Thymus (tissue), 11 donors: ENCODE measurements around the gene MYZAP. TPM values are rescaled to one million over a fixed set of nuclear protein-coding genes. Genes with fewer than 3 reads are reported as not detected.

ENCODE experiments used
- DNase-seq, 9 donors: peaks; one replicate each; pipeline ENCODE4 v3.0.0-alpha.2; 2013; ENCODE audit warnings: low spot score in 9 of 9, low read depth in 6 of 9, missing footprints in 1 of 9
- H3K27ac ChIP-seq, 2 donors: one replicate each; pipeline ENCODE4 v1.5.1; 2013; ENCODE audit warnings: control low read depth in 1 of 2, low read depth in 1 of 2, low read length in 1 of 2, mild to moderate bottlenecking in 1 of 2, moderate library complexity in 1 of 2
- H3K27me3 ChIP-seq, 2 donors: one replicate each; pipeline ENCODE4 v1.5.1; 2013; ENCODE audit warnings: low read length in 1 of 2; ENCODE audit not compliant: control insufficient read depth in 2 of 2, insufficient read depth in 1 of 2
- H3K36me3 ChIP-seq, 2 donors: one replicate each; pipeline ENCODE4 v1.5.1; 2013; ENCODE audit warnings: low read length in 1 of 2, mild to moderate bottlenecking in 1 of 2, moderate library complexity in 1 of 2; ENCODE audit not compliant: control insufficient read depth in 2 of 2, insufficient read depth in 2 of 2
- H3K4me1 ChIP-seq, 2 donors: one replicate each; pipeline ENCODE4 v1.5.1; 2013; ENCODE audit warnings: low read length in 2 of 2; ENCODE audit not compliant: control insufficient read depth in 2 of 2, insufficient read depth in 2 of 2
- H3K4me3 ChIP-seq, 2 donors: one replicate each; pipeline ENCODE4 v1.5.1; 2013; ENCODE audit warnings: low read length in 2 of 2, control low read depth in 1 of 2, mild to moderate bottlenecking in 1 of 2
- H3K9me3 ChIP-seq, 2 donors: one replicate each; pipeline ENCODE4 v1.5.1; 2013; ENCODE audit warnings: low read length in 1 of 2, mild to moderate bottlenecking in 1 of 2; ENCODE audit not compliant: control insufficient read depth in 2 of 2, insufficient read depth in 1 of 2
- WGBS: extraction: QIAGEN DNeasy Blood & Tissue Kit; methylation state at CpG from one replicate; pipeline ENCODE4 v1.1.7; 2013; 5-methylcytosine and 5-hydroxymethylcytosine counted together
- polyA plus RNA-seq: library from polyadenylated mRNA; stranded (reverse); fragments of 200-250 nt; gene quantifications from one replicate; pipeline ENCODE4 v1.2.3, GENCODE V29; 2013
- total RNA-seq: library from RNA; stranded (reverse); fragments of 120-200 nt; gene quantifications from one replicate; pipeline ENCODE4 v1.2.4, GENCODE V29; 2013
- donor health status: healthy.

The MYZAP gene
- total and polyA plus RNA-seq, 2 donors, result 2.5 to 3.4 TPM

- DNase-seq, result no peak
- Histone ChIP-seq H3K4me3 (no peak overlapping the region), H3K9me3 (no peaks in the 10 kb centered on the region), H3K27ac (no peak overlapping the region), H3K4me1 (no peaks in the 10 kb centered on the region), H3K36me3 (no peaks in the 10 kb centered on the region), H3K27me3 (peaks cover 0 to 21% of the 10 kb centered on the region in 2 donors)
- 82% methylated on average over 4 of the region's 4 CpGs for WGBS
Measured at GRCh38 chr15:57665939-57666338, 74.2 kb downstream of the MYZAP start.

GRCh38 chr15:57667171-57667849 is 75.6 kb downstream of the MYZAP start:
- 85% methylated on average over 10 of the region's 10 CpGs for WGBS
- Histone ChIP-seq H3K4me1 (no peaks in the 10 kb centered on the region), H3K27ac (no peak overlapping the region), H3K27me3 (peaks cover 0 to 21% of the 10 kb centered on the region in 2 donors), H3K9me3 (no peaks in the 10 kb centered on the region), H3K36me3 (no peaks in the 10 kb centered on the region), H3K4me3 (no peak overlapping the region)
- DNase-seq, result no peak

GRCh38 chr15:57668016-57668415 is 76.3 kb downstream of the MYZAP start:
- H3K36me3 ChIP-seq, result no peaks in the 10 kb centered on the region
- DNase-seq, result no peak
- H3K27me3 ChIP-seq, result peaks cover 0 to 17% of the 10 kb centered on the region in 2 donors
- H3K4me1 ChIP-seq, result no peaks in the 10 kb centered on the region
- H3K27ac ChIP-seq, result no peak overlapping the region
- WGBS, result 96% methylated on average over 4 of the region's 4 CpGs
- no peaks in the 10 kb centered on the region for H3K9me3 ChIP-seq
- H3K4me3 ChIP-seq, result no peak overlapping the region

- DNase-seq, result no peak
- Histone ChIP-seq H3K9me3 (no peaks in the 10 kb centered on the region), H3K27me3 (peaks cover 0 to 8% of the 10 kb centered on the region in 2 donors), H3K36me3 (no peaks in the 10 kb centered on the region), H3K4me3 (no peak overlapping the region), H3K27ac (no peak overlapping the region), H3K4me1 (no peaks in the 10 kb centered on the region)
- WGBS, result 1% methylated on average over 1 of the region's 1 CpG
Measured at GRCh38 chr15:57671636-57672035, 79.9 kb downstream of the MYZAP start.

- 95% methylated on average over 9 of the region's 9 CpGs for WGBS
- Histone ChIP-seq H3K36me3 (no peaks in the 10 kb centered on the region), H3K4me3 (no peak overlapping the region), H3K4me1 (no peaks in the 10 kb centered on the region), H3K27ac (no peak overlapping the region), H3K27me3 (peaks cover 0 to 3% of the 10 kb centered on the region in 2 donors), H3K9me3 (no peaks in the 10 kb centered on the region)
- DNase-seq, result no peak
Measured at GRCh38 chr15:57675481-57676181, 83.9 kb downstream of the MYZAP start.

GRCh38 chr15:57676585-57676984 is 84.9 kb downstream of the MYZAP start:
- Histone ChIP-seq H3K27ac (no peak overlapping the region), H3K4me3 (no peak overlapping the region), H3K9me3 (no peaks in the 10 kb centered on the region), H3K4me1 (no peaks in the 10 kb centered on the region), H3K27me3 (peaks cover 0 to 3% of the 10 kb centered on the region in 2 donors), H3K36me3 (no peaks in the 10 kb centered on the region)
- WGBS, result 98% methylated on average over 5 of the region's 5 CpGs
- no peak for DNase-seq

GRCh38 chr15:57677204-57677603 is 85.5 kb downstream of the MYZAP start:
- H3K4me3 ChIP-seq, result no peak overlapping the region
- no peak overlapping the region for H3K27ac ChIP-seq
- no peak for DNase-seq
- WGBS, result 99% methylated on average over 3 of the region's 3 CpGs
- peaks cover 0 to 3% of the 10 kb centered on the region in 2 donors for H3K27me3 ChIP-seq
- H3K36me3 ChIP-seq, result no peaks in the 10 kb centered on the region
- no peaks in the 10 kb centered on the region for H3K9me3 ChIP-seq
- H3K4me1 ChIP-seq, result no peaks in the 10 kb centered on the region

GRCh38 chr15:57680021-57680420 is 88.3 kb downstream of the MYZAP start:
- Histone ChIP-seq H3K9me3 (no peaks in the 10 kb centered on the region), H3K36me3 (no peaks in the 10 kb centered on the region), H3K4me1 (no peaks in the 10 kb centered on the region), H3K27me3 (peaks cover 0 to 3% of the 10 kb centered on the region in 2 donors), H3K4me3 (no peak overlapping the region), H3K27ac (no peak overlapping the region)
- 100% methylated on average over 1 of the region's 1 CpG for WGBS
- no peak for DNase-seq

- Histone ChIP-seq H3K27me3 (no peaks in the 10 kb centered on the region), H3K9me3 (no peaks in the 10 kb centered on the region), H3K27ac (no peak overlapping the region), H3K4me3 (no peak overlapping the region), H3K4me1 (no peaks in the 10 kb centered on the region), H3K36me3 (no peaks in the 10 kb centered on the region)
- DNase-seq, result no peak
- 92% methylated on average over 1 of the region's 1 CpG for WGBS
Measured at GRCh38 chr15:57681011-57681410, 89.3 kb downstream of the MYZAP start.
